K562 (cell line): Measurements from ENCODE around the gene SEC61G. TPM values are rescaled to one million over a fixed set of nuclear protein-coding genes. Genes with fewer than 3 reads are reported as not detected.

ENCODE experiments used
- ATAC-seq: fragments of 200-7000 bp; cut with Tn5 transposase; 3 replicates; pipeline ENCODE4 v1.9.1; 2020; ENCODE audit warnings: moderate library complexity
- BruUV-seq: library from RNA; stranded (reverse); fragments of 400-500 nt; replicated peaks from 2 replicates; lab custom pipeline; 2021; lab: Mats Ljungman, UMichigan
- CTCF ChIA-PET: fragments of 300-600 bp; formaldehyde crosslinking; extraction: SDS; loops from one replicate; lab custom pipeline; 2021; ENCODE audit warnings: low intra/inter-chr PET ratio; lab: Yijun Ruan, JAX
- POLR2A ChIA-PET: fragments of 300-600, 350-650 bp; sonication (Branson Sonifier 250); formaldehyde crosslinking; extraction: SDS; loops from one replicate; lab custom pipeline; 2021; ENCODE audit warnings: antibody characterized with exemption, inconsistent platforms; lab: Yijun Ruan, JAX
- DNase-seq, 4 experiments: peaks; one replicate each; pipeline versions ENCODE4 v3.0.0 to v3.0.0-alpha.2; 2011 to 2018; ENCODE audit warnings: low spot score in 3 of 4, mixed read lengths in 3 of 4; ENCODE audit errors: extremely low read depth in 1 of 4
- FAIRE-seq: peaks from 2 replicates; lab custom pipeline; 2011; peaks lifted over from hg19 to GRCh38; lab: Jason Lieb, UNC
- H2AFZ ChIP-seq: 2 replicates; pipeline ENCODE4 v1.6.0; 2011; ENCODE audit warnings: low read depth, low read length, control low read depth, inconsistent platforms
- H3K27ac ChIP-seq: fragments of 200-600 bp; 3 replicates; pipeline ENCODE4 v1.8.0; 2011; ENCODE audit warnings: low read depth, mild to moderate bottlenecking, control low read depth, inconsistent platforms, low read length, moderate library complexity, mixed read lengths; ENCODE audit errors: extremely low read depth
- H3K27me3 ChIP-seq, 2 experiments: fragments of 300-600 bp in 1 of 2; 2 replicates in 1 of 2; 3 replicates in 1 of 2; pipeline versions ENCODE4 v1.6.0 to v1.8.0; 2011; ENCODE audit warnings: inconsistent platforms in 2 of 2, low read length in 2 of 2, mild to moderate bottlenecking in 1 of 2, mixed read lengths in 1 of 2, moderate library complexity in 1 of 2; ENCODE audit not compliant: control insufficient read depth in 2 of 2, insufficient read depth in 2 of 2
- H3K36me3 ChIP-seq: fragments of 300-600 bp; 3 replicates; pipeline ENCODE4 v1.8.0; 2011; ENCODE audit warnings: mild to moderate bottlenecking, low read length, inconsistent platforms; ENCODE audit not compliant: control insufficient read depth, insufficient read depth
- H3K4me1 ChIP-seq, 2 experiments: fragments of 200-600 bp in 1 of 2; replicated peaks in 1 of 2; 2 replicates in 1 of 2; 3 replicates in 1 of 2; pipeline versions ENCODE4 v1.5.1 to v1.8.0; 2011; ENCODE audit warnings: inconsistent platforms in 2 of 2, low read length in 2 of 2, mild to moderate bottlenecking in 1 of 2, mixed read lengths in 1 of 2, moderate library complexity in 1 of 2; ENCODE audit not compliant: control insufficient read depth in 2 of 2, insufficient read depth in 2 of 2
- H3K4me2 ChIP-seq: 2 replicates; pipeline ENCODE4 v1.6.1; 2011; ENCODE audit warnings: low read length, control low read depth, inconsistent platforms, mixed read lengths; ENCODE audit not compliant: insufficient read depth
- H3K4me3 ChIP-seq: fragments of 200-600 bp; sonication (generic), shearing (Covaris generic); 2 replicates; pipeline ENCODE4 v1.5.1; 2016; ENCODE audit warnings: control low read depth, inconsistent platforms
- H3K79me2 ChIP-seq: fragments of 200-600 bp; 3 replicates; pipeline ENCODE4 v1.8.0; 2011; ENCODE audit warnings: low read length, inconsistent platforms; ENCODE audit not compliant: control insufficient read depth, insufficient read depth
- H3K9ac ChIP-seq, 2 experiments: 2 replicates each; pipeline versions ENCODE4 v1.6.0 to v1.6.1; 2011; ENCODE audit warnings: low read depth in 2 of 2, low read length in 2 of 2, control low read depth in 1 of 2, inconsistent platforms in 1 of 2, mild to moderate bottlenecking in 1 of 2, mixed read lengths in 1 of 2; ENCODE audit not compliant: insufficient read depth in 1 of 2
- H3K9me1 ChIP-seq: one replicate; pipeline ENCODE4 v1.6.0; 2011; ENCODE audit warnings: inconsistent platforms, mild to moderate bottlenecking, low read length, moderate library complexity; ENCODE audit not compliant: control insufficient read depth, insufficient read depth
- H3K9me3 ChIP-seq: replicated peaks from 2 replicates; pipeline ENCODE4 v1.5.1; 2011; ENCODE audit warnings: low read depth, low read length, inconsistent platforms; ENCODE audit not compliant: control insufficient read depth, insufficient read depth
- H4K20me1 ChIP-seq: replicated peaks from 2 replicates; pipeline ENCODE4 v1.6.1; 2011; ENCODE audit warnings: low read length, inconsistent platforms, mixed read lengths; ENCODE audit not compliant: control insufficient read depth, insufficient read depth
- BDP1 ChIP-seq: IDR thresholded peaks from 3 replicates; pipeline ENCODE4 v1.6.1; 2011; ENCODE audit not compliant: insufficient read length, insufficient read depth
- CEBPB ChIP-seq: fragments of 450-650 bp; IDR thresholded peaks from 2 replicates; pipeline ENCODE4 v1.6.1; 2016; ENCODE audit warnings: missing genetic modification characterization, missing compliant biosample characterization
- DPF2 ChIP-seq: fragments of 450-650 bp; IDR thresholded peaks from 2 replicates; pipeline ENCODE4 v1.6.1; 2016
- FOXK1 ChIP-seq: sonication (generic); formaldehyde crosslinking; IDR thresholded peaks from 2 replicates; pipeline ENCODE4 v1.8.0; 2022; ENCODE audit warnings: missing genetic modification reagents, mild to moderate bottlenecking, borderline replicate concordance
- GTF2E2 ChIP-seq: fragments of 200-800 bp; sonication (Bioruptor generic); IDR thresholded peaks from 2 replicates; pipeline ENCODE4 v1.6.1; 2016; ENCODE audit warnings: missing genetic modification characterization, missing compliant biosample characterization
- NBN ChIP-seq: fragments of 450-650 bp; IDR thresholded peaks from 2 replicates; pipeline ENCODE4 v1.6.1; 2016; ENCODE audit warnings: low read depth, mild to moderate bottlenecking
- PPARD ChIP-seq: fragments of 250-450 bp; sonication (Bioruptor Pico); IDR thresholded peaks from 2 replicates; pipeline ENCODE4 v1.8.0; 2022; ENCODE audit warnings: inconsistent platforms, mild to moderate bottlenecking, moderate library complexity
- RAD51 ChIP-seq: fragments of 450-650 bp; IDR thresholded peaks from 2 replicates; pipeline ENCODE4 v1.7.1; 2016; ENCODE audit warnings: low read depth, mild to moderate bottlenecking, borderline replicate concordance
- SMARCE1 ChIP-seq: fragments of 450-650 bp; IDR thresholded peaks from 2 replicates; pipeline ENCODE4 v1.7.1; 2016; ENCODE audit warnings: mild to moderate bottlenecking
- SPI1 ChIP-seq: IDR thresholded peaks from 2 replicates; pipeline ENCODE4 v1.6.1; 2011; ENCODE audit warnings: low read depth, low read length, control low read depth, borderline replicate concordance
- XRCC4 ChIP-seq: IDR thresholded peaks from one replicate; pipeline ENCODE4 v1.6.1; 2011; ENCODE audit not compliant: insufficient read depth, insufficient read length; ENCODE audit errors: extremely low read depth
- ZBTB33 ChIP-seq: sonication (generic); formaldehyde crosslinking; IDR thresholded peaks from 2 replicates; pipeline ENCODE4 v1.8.1; 2023; ENCODE audit warnings: mild to moderate bottlenecking, missing genetic modification reagents
- ZNF174 ChIP-seq: fragments of 250-450 bp; sonication (Bioruptor Pico); IDR thresholded peaks from 2 replicates; pipeline ENCODE4 v1.4.0; 2020; ENCODE audit warnings: mild to moderate bottlenecking
- ZSCAN29 ChIP-seq: fragments of 450-650 bp; IDR thresholded peaks from 2 replicates; pipeline ENCODE4 v1.6.1; 2017
- ZZZ3 ChIP-seq: fragments of 450-650 bp; IDR thresholded peaks from 2 replicates; pipeline ENCODE4 v1.6.1; 2016; ENCODE audit warnings: antibody characterized with exemption, mild to moderate bottlenecking, moderate library complexity
- WGBS: fragments of 100-300 bp; shearing (Covaris generic); methylation state at CpG from one replicate; pipeline ENCODE4 v1.1.6; 2016; ENCODE audit warnings: low coverage, mixed read lengths; ENCODE audit not compliant: insufficient coverage; ENCODE audit errors: missing lambda C conversion rate; 5-methylcytosine and 5-hydroxymethylcytosine counted together
- in situ Hi-C: fragments of 300-500 bp; cut with MboI; formaldehyde crosslinking; loops from 4 replicates; pipeline ENCODE4 v1.15.0; 2018; ENCODE audit warnings: inconsistent platforms, mixed read lengths
- intact Hi-C: fragments of 100-400 bp; cut with micrococcal nuclease; formaldehyde crosslinking; loops from 2 replicates; pipeline ENCODE4 v1.14.2; 2022
- polyA plus RNA-seq, 8 experiments: library from polyadenylated mRNA; depleted of rRNA in 4 of 8; stranded (reverse) in 5 of 8; unstranded in 3 of 8; fragments of >200 nt; fragmentation: Nextera tagmentation in 2 of 8; fragmentation: Illumina TruSeq in 1 of 8; extraction: Ambion mirVana in 2 of 8; extraction: Trizol in 1 of 8; gene quantifications; 2 replicates each; pipeline versions ENCODE4 v1.2.1 to v1.2.3, GENCODE V29; 2011 to 2014; ENCODE audit warnings: inconsistent platforms in 1 of 8, missing spikeins in 1 of 8
- total RNA-seq, 7 experiments: library from RNA; depleted of rRNA in 6 of 7; stranded (reverse); fragments of >200 nt in 6 of 7; fragmentation: Illumina TruSeq in 2 of 7; extraction: Trizol in 2 of 7; gene quantifications; 2 replicates each; pipeline versions ENCODE4 v1.2.1 to v1.2.3, GENCODE V29; 2011 to 2021; ENCODE audit warnings: low replicate concordance in 1 of 7

Gene SEC61G
- total and polyA plus RNA-seq, 9 of the 15 experiments (the other 6 are each of a cell fraction or from before 2014, with no cell fraction given) = 138 to 565 (median 223) TPM

DNA sequence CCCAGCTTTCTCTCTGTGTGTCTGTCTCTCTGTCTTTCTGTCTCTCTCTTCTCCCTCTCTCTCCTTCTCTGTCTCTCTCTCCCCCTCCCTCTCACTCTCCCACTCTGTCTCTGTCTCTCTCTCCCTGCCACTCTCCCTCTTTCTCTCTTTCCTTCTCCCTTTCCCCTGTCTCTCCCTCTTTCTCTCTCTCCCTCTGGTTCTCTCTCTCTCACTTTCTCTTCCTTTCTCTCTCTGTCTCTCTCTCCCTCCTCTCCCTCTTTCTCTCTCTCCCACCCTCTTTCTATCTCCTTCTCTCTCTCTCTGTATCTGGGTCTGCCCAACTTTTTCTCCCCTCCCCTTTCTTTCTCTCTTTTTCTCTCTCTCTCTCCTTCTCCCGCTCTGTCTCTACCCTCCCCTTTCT lies 36.5 kb downstream of the SEC61G start:
- no peak overlapping the region for H3K4me2 ChIP-seq
- ChIA-PET CTCF (no interaction called here), POLR2A (no interaction called here)
- H3K27me3 ChIP-seq = peaks cover 7 to 8% of the 10 kb centered on the region in 2 experiments; a peak in 3 of 5 replicates
- H3K9me1 ChIP-seq = no peaks in the 10 kb centered on the region
- no peaks in the 10 kb centered on the region for H3K9me3 ChIP-seq
- no peak overlapping the region for H2AFZ ChIP-seq
- DNase-seq = no peak
- no peak overlapping the region for H3K4me3 ChIP-seq
- H3K79me2 ChIP-seq = no peaks in the 10 kb centered on the region
- BruUV-seq = no TSS peak
- 14% methylated on average over 1 of the region's 1 CpG for WGBS
- FAIRE-seq = no peak
- TF ChIP-seq ZBTB33 (CRISPR knock-in tag) (no peak), PPARD (CRISPR knock-in tag) (no peak), DPF2 (no peak), GTF2E2 (tag) (no peak), RAD51 (no peak), FOXK1 (CRISPR knock-in tag) (no peak), ZZZ3 (no peak), ZNF174 (no peak), CEBPB (no peak), SPI1 (no peak), XRCC4 (no peak), SMARCE1 (no peak), BDP1 (no peak), ZSCAN29 (no peak), NBN (no peak)
- H4K20me1 ChIP-seq = no peaks in the 10 kb centered on the region
- no peaks in the 10 kb centered on the region; a peak in 2 of 5 replicates for H3K4me1 ChIP-seq
- no peaks in the 10 kb centered on the region for H3K36me3 ChIP-seq
- no peak for ATAC-seq
- in situ Hi-C loops = no loop called here
- no peak overlapping the region for H3K9ac ChIP-seq
- intact Hi-C loops = no loop called here
- no peak overlapping the region for H3K27ac ChIP-seq
